GM18517 (cell line): ENCODE measurements around the gene UAP1L1.
A peak's percentile ranks its signal among the peaks of the same experiment; 100 is the strongest.

Experiments used
- ATAC-seq: cut with Tn5 transposase; IDR thresholded peaks from one replicate; pipeline ENCODE4 v1.9.1; 2021; ENCODE audit warnings: mild to moderate bottlenecking, moderate library complexity; ENCODE audit not compliant: unreplicated experiment

The UAP1L1 gene

GRCh38 chr9:137089232-137089947 is 12.1 kb downstream of the UAP1L1 start:
- no peak for ATAC-seq

- peak; percentile 76 for ATAC-seq
Observed at GRCh38 chr9:137095664-137096517, 18.6 kb downstream of the UAP1L1 start.

GRCh38 chr9:137096785-137097546 is 19.6 kb downstream of the UAP1L1 start:
- no peak for ATAC-seq

- ATAC-seq: no peak
Observed at GRCh38 chr9:137097761-137098462, 20.6 kb downstream of the UAP1L1 start.

GRCh38 chr9:137099231-137099630 is 21.9 kb downstream of the UAP1L1 start:
- ATAC-seq: no peak

GRCh38 chr9:137103206-137103999 is 26.1 kb downstream of the UAP1L1 start:
- ATAC-seq: no peak

GRCh38 chr9:137105814-137106661 is 28.7 kb downstream of the UAP1L1 start:
- no peak for ATAC-seq

- ATAC-seq: no peak
Observed at GRCh38 chr9:137106662-137107250, 29.4 kb downstream of the UAP1L1 start.

GRCh38 chr9:137107312-137107921 is 30.1 kb downstream of the UAP1L1 start:
- no peak for ATAC-seq

- ATAC-seq: no peak
Observed at GRCh38 chr9:137107982-137108381, 30.7 kb downstream of the UAP1L1 start.

GRCh38 chr9:137108608-137109249 is 31.4 kb downstream of the UAP1L1 start:
- no peak for ATAC-seq

GRCh38 chr9:137109250-137110146 is 32.2 kb downstream of the UAP1L1 start:
- ATAC-seq: no peak

GRCh38 chr9:137110147-137110910 is 33.0 kb downstream of the UAP1L1 start:
- ATAC-seq: no peak

- ATAC-seq: no peak
Observed at GRCh38 chr9:137110911-137111787, 33.8 kb downstream of the UAP1L1 start.
